CD14-positive monocyte (primary cell): ENCODE results near the gene RECQL5. TPM values are rescaled to one million over a fixed set of nuclear protein-coding genes. Genes with fewer than 3 reads are reported as not detected.

Experiments
- DNase-seq, 3 donors: peaks; one replicate each; pipeline ENCODE4 v3.0.0-alpha.2; 2011 to 2022
- H2AFZ ChIP-seq: 2 replicates; pipeline ENCODE4 v1.6.0; 2012; ENCODE audit warnings: mild to moderate bottlenecking, low read depth, low read length, inconsistent platforms; ENCODE audit not compliant: insufficient read depth, poor library complexity, severe bottlenecking
- H3K27ac ChIP-seq, 2 donors: 1 replicate in 1 of 2; 2 replicates in 1 of 2; pipeline ENCODE4 v1.5.1; 2012 to 2013; ENCODE audit warnings: low read length in 2 of 2, control low read depth in 1 of 2, inconsistent platforms in 1 of 2, low read depth in 1 of 2, mild to moderate bottlenecking in 1 of 2
- H3K27me3 ChIP-seq, 2 donors: one replicate each; pipeline versions ENCODE4 v1.6.0 to v1.6.1; 2011 to 2013; ENCODE audit warnings: low read length in 2 of 2; ENCODE audit not compliant: control insufficient read depth in 2 of 2, insufficient read depth in 2 of 2
- H3K36me3 ChIP-seq, 2 donors: replicated peaks in 1 of 2; 1 replicate in 1 of 2; 2 replicates in 1 of 2; pipeline versions ENCODE4 v1.5.1 to v1.6.1; 2012 to 2013; ENCODE audit warnings: low read length in 2 of 2, control low read depth in 1 of 2, inconsistent platforms in 1 of 2, mild to moderate bottlenecking in 1 of 2; ENCODE audit not compliant: insufficient read depth in 2 of 2, control insufficient read depth in 1 of 2
- H3K4me1 ChIP-seq, 2 donors: 1 replicate in 1 of 2; 2 replicates in 1 of 2; pipeline versions ENCODE4 v1.5.1 to v1.6.1; 2012 to 2013; ENCODE audit warnings: low read length in 2 of 2, control low read depth in 1 of 2, inconsistent platforms in 1 of 2, mild to moderate bottlenecking in 1 of 2, moderate library complexity in 1 of 2; ENCODE audit not compliant: insufficient read depth in 2 of 2, control insufficient read depth in 1 of 2
- H3K4me2 ChIP-seq: replicated peaks from 2 replicates; pipeline ENCODE3; 2012; ENCODE audit warnings: low read length, moderate library complexity, mild to moderate bottlenecking; ENCODE audit not compliant: poor library complexity, severe bottlenecking; ENCODE audit errors: extremely low read depth
- H3K4me3 ChIP-seq, 3 experiments: fragments of 200-600 bp in 1 of 3; sonication (generic) in 1 of 3; replicated peaks in 1 of 3; 1 replicate in 2 of 3; 2 replicates in 1 of 3; pipeline ENCODE4 v1.5.1; 2011 to 2013; ENCODE audit warnings: low read length in 3 of 3, mild to moderate bottlenecking in 3 of 3, control low read depth in 2 of 3, low read depth in 2 of 3, inconsistent platforms in 1 of 3, moderate library complexity in 1 of 3
- H3K79me2 ChIP-seq: 2 replicates; pipeline ENCODE4 v1.6.0; 2012; ENCODE audit warnings: mild to moderate bottlenecking, control low read depth, inconsistent platforms, low read length, moderate library complexity; ENCODE audit not compliant: insufficient read depth
- H3K9ac ChIP-seq: 2 replicates; pipeline ENCODE4 v1.6.0; 2017; ENCODE audit warnings: low read length, mild to moderate bottlenecking; ENCODE audit not compliant: insufficient read depth, poor library complexity, severe bottlenecking
- H3K9me3 ChIP-seq, 2 donors: replicated peaks in 1 of 2; 1 replicate in 1 of 2; 2 replicates in 1 of 2; pipeline versions ENCODE4 v1.5.1 to v1.6.1; 2012 to 2013; ENCODE audit warnings: low read length in 2 of 2, control low read depth in 1 of 2; ENCODE audit not compliant: control insufficient read depth in 1 of 2, insufficient read depth in 1 of 2
- H4K20me1 ChIP-seq: 2 replicates; pipeline ENCODE4 v1.6.0; 2012; ENCODE audit warnings: mild to moderate bottlenecking, low read length, control low read depth, moderate library complexity; ENCODE audit not compliant: insufficient read depth
- H3K27ac Mint-ChIP-seq, 7 donors: one replicate each; pipeline ENCODE4 v1.8.0; 2020; ENCODE audit warnings: mild to moderate bottlenecking in 7 of 7, mixed read lengths in 7 of 7, moderate library complexity in 6 of 7, inconsistent platforms in 2 of 7
- H3K27me3 Mint-ChIP-seq, 3 donors: one replicate each; pipeline ENCODE4 v1.8.0; 2021 to 2022; ENCODE audit warnings: low read depth in 3 of 3, mild to moderate bottlenecking in 3 of 3, mixed read lengths in 3 of 3, moderate library complexity in 3 of 3, inconsistent platforms in 1 of 3
- H3K36me3 Mint-ChIP-seq, 2 donors: one replicate each; pipeline ENCODE4 v1.8.0; 2020; ENCODE audit warnings: mixed read lengths in 2 of 2, inconsistent platforms in 1 of 2, mild to moderate bottlenecking in 1 of 2
- H3K4me1 Mint-ChIP-seq: one replicate; pipeline ENCODE4 v1.8.0; 2020; ENCODE audit warnings: mild to moderate bottlenecking, mixed read lengths
- H3K4me3 Mint-ChIP-seq, 2 donors: one replicate each; pipeline ENCODE4 v1.8.0; 2020; ENCODE audit warnings: mild to moderate bottlenecking in 2 of 2, mixed read lengths in 2 of 2, moderate library complexity in 1 of 2
- H3K9me3 Mint-ChIP-seq, 7 donors: one replicate each; pipeline ENCODE4 v1.8.0; 2020 to 2022; ENCODE audit warnings: mixed read lengths in 7 of 7, mild to moderate bottlenecking in 6 of 7, moderate library complexity in 6 of 7, inconsistent platforms in 2 of 7
- WGBS: methylation state at CpG from one replicate; pipeline ENCODE4 v1.1.5; 2013; ENCODE audit warnings: missing lambda C conversion rate; ENCODE audit not compliant: insufficient coverage; 5-methylcytosine and 5-hydroxymethylcytosine counted together
- intact Hi-C, 2 donors: fragments of 100-400 bp; cut with micrococcal nuclease; formaldehyde crosslinking; loops; one replicate each; pipeline versions ENCODE4 v1.15.0 to v1.15.1; 2023
- polyA plus RNA-seq, 3 donors: library from polyadenylated mRNA; depleted of rRNA in 1 of 3; unstranded in 2 of 3; stranded (reverse) in 1 of 3; fragments of 300-500 nt in 2 of 3; fragments of >200 nt in 1 of 3; fragmentation: Illumina TruSeq in 2 of 3; gene quantifications; 1 replicate in 2 of 3; 2 replicates in 1 of 3; pipeline ENCODE4 v1.2.3, GENCODE V29; 2012 to 2021
- TF ChIP-seq, protein P1 (sequence below): fragments of 200-600 bp; IDR thresholded peaks from one replicate; pipeline ENCODE4 v1.8.0; 2022; ENCODE audit warnings: antibody characterized with exemption, mild to moderate bottlenecking

RECQL5 gene
- polyA plus RNA-seq, 3 donors, result 3.1 to 27.7 (median 4.4) TPM

DNA sequence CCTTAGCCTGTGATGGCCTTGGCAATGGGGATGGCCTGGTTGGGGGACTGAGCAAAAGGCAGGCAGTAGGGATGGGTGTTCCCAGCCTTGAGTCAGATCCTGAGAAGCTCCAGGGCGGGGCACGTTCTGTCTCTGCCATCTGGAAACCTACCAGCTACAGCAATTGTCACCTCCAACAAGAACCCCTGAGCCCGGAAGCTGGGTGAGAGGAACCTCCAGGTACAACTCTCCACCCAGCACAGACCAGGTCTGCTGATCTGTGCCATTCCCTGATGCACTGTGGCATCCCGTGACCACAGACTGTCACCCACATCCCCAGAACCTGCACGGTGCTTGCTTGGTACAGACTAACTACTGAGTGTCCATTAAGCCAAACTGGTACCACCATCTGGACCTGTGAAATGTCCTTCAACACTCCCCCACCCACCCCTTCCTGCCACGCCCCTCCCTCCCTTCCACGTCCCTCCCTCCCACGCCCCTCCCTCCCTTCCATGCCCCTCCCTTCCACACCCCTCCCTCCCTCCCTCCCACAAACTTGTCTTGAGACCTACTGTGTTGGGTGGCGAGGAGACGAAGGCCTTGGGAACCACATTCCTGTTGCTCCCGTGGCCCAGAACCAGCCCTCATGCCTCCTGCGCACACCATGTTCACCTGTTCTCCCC lies 62.8 kb downstream of the RECQL5 start:
- Histone ChIP-seq H3K4me1 (no peaks in the 10 kb centered on the region), H3K27ac (no peak overlapping the region), H2AFZ (no peak overlapping the region), H3K4me3 (no peak overlapping the region), H4K20me1 (peaks cover 9% of the 10 kb centered on the region), H3K4me2 (no peak overlapping the region), H3K27me3 (no peaks in the 10 kb centered on the region), H3K9me3 (no peaks in the 10 kb centered on the region), H3K79me2 (no peaks in the 10 kb centered on the region), H3K36me3 (peaks cover 14 to 22% of the 10 kb centered on the region in 2 donors), H3K9ac (no peak overlapping the region)
- intact Hi-C loops, result no loop called here
- Mint-ChIP-seq H3K4me1 (peaks cover 4% of the 10 kb centered on the region), H3K36me3 (peaks cover 13 to 31% of the 10 kb centered on the region in 2 donors), H3K27me3 (peaks cover 0 to 2% (median 0%) of the 10 kb centered on the region in 3 donors), H3K4me3 (no peak overlapping the region), H3K27ac (peak overlapping the region in 1 of 7 donors; percentile 29), H3K9me3 (no peaks in the 10 kb centered on the region)
- WGBS, result 96% methylated on average over 8 of the region's 12 CpGs
- DNase-seq, result no peak
- TF ChIP-seq, protein P1, sequence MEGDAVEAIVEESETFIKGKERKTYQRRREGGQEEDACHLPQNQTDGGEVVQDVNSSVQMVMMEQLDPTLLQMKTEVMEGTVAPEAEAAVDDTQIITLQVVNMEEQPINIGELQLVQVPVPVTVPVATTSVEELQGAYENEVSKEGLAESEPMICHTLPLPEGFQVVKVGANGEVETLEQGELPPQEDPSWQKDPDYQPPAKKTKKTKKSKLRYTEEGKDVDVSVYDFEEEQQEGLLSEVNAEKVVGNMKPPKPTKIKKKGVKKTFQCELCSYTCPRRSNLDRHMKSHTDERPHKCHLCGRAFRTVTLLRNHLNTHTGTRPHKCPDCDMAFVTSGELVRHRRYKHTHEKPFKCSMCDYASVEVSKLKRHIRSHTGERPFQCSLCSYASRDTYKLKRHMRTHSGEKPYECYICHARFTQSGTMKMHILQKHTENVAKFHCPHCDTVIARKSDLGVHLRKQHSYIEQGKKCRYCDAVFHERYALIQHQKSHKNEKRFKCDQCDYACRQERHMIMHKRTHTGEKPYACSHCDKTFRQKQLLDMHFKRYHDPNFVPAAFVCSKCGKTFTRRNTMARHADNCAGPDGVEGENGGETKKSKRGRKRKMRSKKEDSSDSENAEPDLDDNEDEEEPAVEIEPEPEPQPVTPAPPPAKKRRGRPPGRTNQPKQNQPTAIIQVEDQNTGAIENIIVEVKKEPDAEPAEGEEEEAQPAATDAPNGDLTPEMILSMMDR, result no peak

GRCh38 chr17:75603123-75603522 lies 63.8 kb downstream of the RECQL5 start:
- Mint-ChIP-seq H3K27ac (no peak overlapping the region), H3K4me3 (no peak overlapping the region)

More at GRCh38 chr17:75603123-75603522, 63.8 kb downstream of the RECQL5 start:
- Histone ChIP-seq H2AFZ (no peak overlapping the region), H3K4me1 (no peaks in the 10 kb centered on the region), H4K20me1 (peaks cover 9% of the 10 kb centered on the region), H3K36me3 (peaks cover 14 to 22% of the 10 kb centered on the region in 2 donors), H3K4me2 (no peak overlapping the region), H3K9me3 (no peaks in the 10 kb centered on the region), H3K79me2 (no peaks in the 10 kb centered on the region), H3K27me3 (no peaks in the 10 kb centered on the region), H3K27ac (no peak overlapping the region), H3K4me3 (no peak overlapping the region), H3K9ac (no peak overlapping the region)
- DNase-seq, result no peak
- WGBS, result 84% methylated on average over 9 of the region's 9 CpGs
- H3K9me3 Mint-ChIP-seq, result no peaks in the 10 kb centered on the region
- intact Hi-C loops, result no loop called here
- TF ChIP-seq, protein P1, result no peak
- H3K27me3 Mint-ChIP-seq, result peaks cover 0 to 2% (median 0%) of the 10 kb centered on the region in 3 donors
- H3K36me3 Mint-ChIP-seq, result peaks cover 13 to 33% of the 10 kb centered on the region in 2 donors
- peaks cover 4% of the 10 kb centered on the region for H3K4me1 Mint-ChIP-seq
